22Rv1 (cell line): ENCODE measurements around the gene SRPK2.
"Not testable (repeated sequence)": the region's sequence is repeated elsewhere in the genome, so short reads cannot be mapped to it uniquely, and the experiment has no call there.

Experiments
- H3K27ac ChIP-seq: fragments of 450-650 bp; 2 replicates; pipeline ENCODE4 v1.5.1; 2017
- CTCF ChIP-seq: fragments of 450-650 bp; IDR thresholded peaks from 2 replicates; pipeline ENCODE4 v1.5.1; 2017; ENCODE audit warnings: mild to moderate bottlenecking
- ZFX ChIP-seq: fragments of 450-650 bp; IDR thresholded peaks from 2 replicates; pipeline ENCODE4 v1.6.1; 2017; ENCODE audit warnings: antibody characterized with exemption, borderline replicate concordance

SRPK2 gene

GRCh38 chr7:105264707-105265106, 124.0 kb downstream of the SRPK2 start:
- H3K27ac ChIP-seq: no peak overlapping the region
- TF ChIP-seq ZFX: no peak
- TF ChIP-seq CTCF: no peak

GRCh38 chr7:105261689-105262088, 127.0 kb downstream of the SRPK2 start:
- no peak overlapping the region for H3K27ac ChIP-seq
- TF ChIP-seq CTCF (no peak), ZFX (no peak)

- not testable (repeated sequence) for H3K27ac ChIP-seq
These were observed 128.4 kb downstream of the SRPK2 start for GRCh38 chr7:105260201-105260871.

- not testable (repeated sequence) for H3K27ac ChIP-seq
These were observed 129.8 kb downstream of the SRPK2 start for GRCh38 chr7:105258919-105259318.

GRCh38 chr7:105257338-105257737, 131.4 kb downstream of the SRPK2 start:
- 0 out of 2 replicates have a peak overlapping the region, but pooled peaks have one; percentile 9 for H3K27ac ChIP-seq
- no peak for TF ChIP-seq ZFX
- no peak for TF ChIP-seq CTCF

GRCh38 chr7:105256761-105257231, 131.9 kb downstream of the SRPK2 start:
- TF ChIP-seq ZFX (no peak), CTCF (no peak)
- 0 out of 2 replicates have a peak overlapping the region, but pooled peaks have one; percentile 9 for H3K27ac ChIP-seq

GRCh38 chr7:105250706-105251105, 138.0 kb downstream of the SRPK2 start:
- H3K27ac ChIP-seq: no peak overlapping the region
- TF ChIP-seq ZFX: no peak
- TF ChIP-seq CTCF: no peak

GRCh38 chr7:105250239-105250638, 138.5 kb downstream of the SRPK2 start:
- TF ChIP-seq CTCF: no peak
- TF ChIP-seq ZFX: no peak
- no peak overlapping the region for H3K27ac ChIP-seq
